Activated CD4-positive, alpha-beta T cell treated with anti-CD3 and anti-CD28 coated beads, Interleukin-10, Interleukin-2, amounts not matched to agents 100 ng/mL and 50 ng/mL, durations not matched to agents 16 hours and 8 hours (primary cell): Measurements from ENCODE around the gene KRT14.
"Not testable (repeated sequence)": the region's sequence is repeated elsewhere in the genome, so short reads cannot be mapped to it uniquely, and the experiment has no call there.

Experiments used
- DNase-seq: peaks from one replicate; pipeline ENCODE4 v3.0.0-alpha.2; 2020

The KRT14 gene

GRCh38 chr17:41544491-41544892 is 42.2 kb downstream of the KRT14 start:
- no peak for DNase-seq

DNA sequence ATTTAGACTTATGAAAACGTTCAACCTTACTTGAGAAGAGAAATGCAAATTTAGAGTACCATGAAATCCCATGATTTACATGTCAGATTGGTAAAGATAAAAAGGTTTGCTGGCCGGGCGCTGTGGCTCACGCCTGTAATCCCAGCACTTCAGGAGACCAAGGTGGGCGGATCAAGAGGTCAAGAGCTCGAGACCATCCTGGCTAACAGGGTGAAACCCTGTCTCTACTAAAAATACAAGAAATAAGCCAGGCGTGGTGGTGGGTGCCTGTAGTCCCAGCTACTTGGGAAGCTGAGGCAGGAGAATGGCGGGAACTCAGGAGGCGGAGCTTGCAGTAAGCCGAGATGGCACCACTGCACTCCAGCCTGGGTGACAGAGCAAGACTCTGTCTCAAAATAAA is 43.9 kb downstream of the KRT14 start:
- not testable (repeated sequence) for DNase-seq

GRCh38 chr17:41542357-41542756 is 44.3 kb downstream of the KRT14 start:
- DNase-seq = no peak

DNA sequence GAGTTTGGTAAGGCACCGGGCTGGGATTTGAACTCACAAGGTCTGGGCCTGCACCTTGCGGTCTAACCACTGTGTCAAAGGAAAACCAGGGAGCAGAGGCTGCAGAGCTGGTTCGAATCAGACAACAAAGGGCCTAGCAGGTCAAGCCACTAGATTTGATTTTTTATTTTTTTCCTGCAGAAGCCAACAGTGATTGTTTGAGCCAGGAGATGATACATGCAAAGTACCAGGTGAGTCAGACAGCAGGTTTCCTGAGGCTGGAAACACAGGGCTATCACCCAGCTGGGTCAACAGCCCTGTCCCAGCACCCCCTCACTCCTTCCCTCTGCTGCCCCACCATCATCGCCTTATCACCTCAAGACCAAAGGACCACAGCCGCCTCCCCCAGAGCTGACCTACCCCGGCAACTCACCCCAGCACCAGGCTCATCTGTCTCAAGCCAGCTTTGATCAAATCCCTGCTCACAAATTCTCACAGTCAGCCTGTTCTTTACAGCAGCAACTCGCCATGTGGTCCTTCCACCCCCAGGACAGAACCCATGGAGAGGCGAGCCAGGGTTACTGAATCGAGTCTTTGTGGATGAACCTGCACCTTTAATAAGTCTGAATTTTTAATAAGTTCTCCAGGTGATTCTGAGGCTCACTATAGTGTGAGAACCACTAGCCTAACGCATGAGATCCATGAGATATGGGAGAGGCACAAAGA is 45.6 kb downstream of the KRT14 start:
- no peak for DNase-seq

GRCh38 chr17:41539979-41540701 is 46.6 kb downstream of the KRT14 start:
- DNase-seq = no peak

DNA sequence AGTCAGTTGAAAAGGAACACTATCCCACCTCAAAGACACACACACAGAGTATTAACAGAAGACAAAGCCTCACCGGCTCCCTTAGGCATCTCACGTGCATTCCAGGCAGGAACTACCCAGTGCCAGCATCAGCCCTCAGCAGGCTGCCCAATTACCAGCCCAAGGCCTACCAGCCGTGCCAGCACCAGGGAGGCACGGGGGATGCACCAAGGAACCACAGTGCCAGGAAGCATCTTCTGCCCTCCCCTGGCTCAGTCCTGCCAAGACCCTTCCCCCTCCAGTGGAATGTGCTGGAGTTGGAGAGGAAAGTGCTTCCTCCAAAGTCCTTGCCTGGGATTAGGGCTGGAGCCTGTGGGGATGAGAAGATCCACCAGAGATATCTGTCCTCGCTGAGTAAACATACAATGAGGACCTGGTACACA is 47.6 kb downstream of the KRT14 start:
- DNase-seq = no peak

DNA sequence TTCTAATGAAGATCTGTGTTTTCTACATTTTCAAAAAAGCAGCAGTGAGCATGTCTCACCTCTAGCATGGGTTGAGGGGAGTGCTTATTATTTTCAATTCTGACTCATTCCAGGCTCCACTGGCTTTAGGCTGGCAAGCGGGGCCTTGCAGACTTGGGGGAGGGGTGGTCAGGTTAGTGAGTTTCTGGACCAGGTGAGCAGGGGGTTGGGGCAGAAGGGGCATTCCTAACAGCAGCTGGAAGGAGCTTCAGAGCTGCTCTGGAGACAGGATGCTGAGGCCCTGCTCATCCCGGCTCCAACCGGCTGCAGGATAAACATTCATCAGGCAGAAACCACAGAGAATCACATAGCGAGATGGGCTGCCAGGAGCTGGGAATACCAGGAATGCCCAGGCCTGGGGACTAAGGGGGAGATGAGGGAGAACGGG is 48.1 kb downstream of the KRT14 start:
- DNase-seq = no peak

- no peak for DNase-seq
These were observed 48.7 kb downstream of the KRT14 start for GRCh38 chr17:41537990-41538389.

- no peak for DNase-seq
These were observed 49.1 kb downstream of the KRT14 start for GRCh38 chr17:41537614-41537954.

GRCh38 chr17:41536741-41537613 is 49.7 kb downstream of the KRT14 start:
- no peak for DNase-seq

DNA sequence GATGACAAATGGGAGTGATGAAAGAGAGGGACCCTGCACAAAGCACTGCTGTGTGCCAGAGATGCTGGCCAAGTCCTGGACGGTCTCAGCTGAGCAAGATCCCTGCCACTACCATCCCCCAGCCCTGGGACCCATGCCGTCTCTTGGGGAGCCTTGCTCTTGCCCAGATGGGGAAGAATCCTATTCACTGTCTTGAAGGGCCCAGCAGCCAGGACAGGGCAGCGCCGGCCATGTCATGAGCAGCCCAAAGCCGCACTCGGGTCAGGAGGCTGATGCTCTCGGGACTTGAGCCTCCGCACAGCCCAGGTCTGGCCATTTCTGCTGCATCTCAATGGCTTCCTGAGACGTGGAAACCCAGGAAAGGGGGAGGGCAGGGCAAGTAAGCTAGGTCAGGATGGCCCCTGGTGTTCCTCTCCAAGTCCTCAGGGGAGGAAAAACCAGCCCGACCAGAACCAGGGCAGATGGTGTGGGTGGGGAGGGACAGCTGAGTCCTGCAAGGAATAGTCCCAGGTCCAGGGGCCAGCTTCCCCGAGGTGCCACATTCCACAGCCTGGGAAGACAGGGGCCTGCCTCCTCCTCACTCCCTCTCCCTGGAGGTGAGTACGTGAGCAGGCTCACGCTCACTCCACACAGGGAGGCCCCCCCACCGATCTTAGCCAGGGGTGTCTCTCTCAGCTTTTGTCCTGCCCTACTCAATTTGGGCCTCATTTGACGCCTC is 50.8 kb downstream of the KRT14 start:
- DNase-seq = no peak

DNA sequence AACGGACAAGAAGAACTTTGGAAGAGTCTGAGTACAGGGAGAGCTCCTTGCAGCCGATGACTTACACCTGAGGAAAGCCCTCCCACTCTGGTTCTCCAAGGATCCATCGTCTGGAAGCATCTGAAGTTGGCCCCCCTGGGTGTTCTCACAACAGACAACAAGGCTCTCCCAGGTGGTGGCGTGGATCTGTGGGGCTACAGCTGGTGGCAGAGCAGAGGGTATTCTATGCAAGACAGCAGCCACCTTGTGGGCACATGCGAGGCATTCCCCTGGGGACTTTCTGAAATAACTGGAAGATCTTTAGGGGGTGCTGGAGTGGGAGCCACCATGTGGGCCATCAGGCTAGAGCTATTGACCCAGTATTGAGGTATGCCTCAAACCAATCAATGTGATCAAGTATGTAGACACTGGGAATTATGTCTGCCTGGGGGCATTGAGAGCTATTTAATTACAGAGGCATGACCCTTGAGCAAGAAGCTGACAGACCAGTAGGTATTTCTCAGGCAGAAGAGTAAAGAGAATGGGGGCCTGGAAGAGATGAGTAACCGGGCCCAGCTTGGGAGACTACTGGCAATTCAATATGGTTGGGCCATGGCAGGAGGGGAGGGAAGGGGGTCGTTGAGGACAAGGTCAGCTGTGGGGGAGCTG is 51.7 kb downstream of the KRT14 start:
- DNase-seq = no peak

DNA sequence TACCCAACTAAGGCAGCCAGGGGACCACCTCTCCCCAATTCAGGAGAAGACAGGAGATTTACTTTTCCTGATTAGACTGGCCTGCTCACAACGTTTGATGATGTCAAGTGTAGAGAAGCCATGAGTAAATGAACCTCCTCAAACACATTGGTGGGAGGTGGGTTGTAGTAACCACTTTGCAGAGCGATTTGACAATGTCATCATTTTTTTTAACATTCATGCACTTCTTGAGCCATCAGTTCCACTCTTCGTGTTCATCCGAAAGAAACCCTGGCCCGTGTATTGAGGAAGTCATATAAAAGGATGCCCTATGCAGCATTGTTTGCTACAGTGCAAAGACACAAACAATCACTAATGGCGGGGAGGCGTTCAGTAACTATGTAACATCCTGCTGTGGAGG is 53.1 kb downstream of the KRT14 start:
- no peak for DNase-seq

GRCh38 chr17:41532947-41533570 is 53.6 kb downstream of the KRT14 start:
- DNase-seq = no peak
